C4-2B (cell line): Measurements from ENCODE around the gene IL23R.

Experiments
- CTCF ChIP-seq: fragments of 450-650 bp; conservative IDR thresholded peaks from 2 replicates; pipeline ENCODE4 v1.5.1; 2017; ENCODE audit warnings: mild to moderate bottlenecking
- ZFX ChIP-seq: fragments of 450-650 bp; IDR thresholded peaks from 2 replicates; pipeline ENCODE4 v1.6.1; 2017

GRCh38 chr1:67213948-67214347, 47.7 kb downstream of the IL23R start:
- TF ChIP-seq CTCF (no peak), ZFX (no peak)
